ENCODE data around the gene NUDT3.

NUDT3 gene

GRCh38 chr6:34295721-34296120 is 96.7 kb downstream of the NUDT3 start:
- DNase-seq (ENCODE audit: low read depth in 1 of 2, low spot score in 1 of 2) = no peak
- TF ChIP-seq JUND (IDR thresholded peaks at IDR 0.05; ENCODE audit: low read depth) = no peak
- in situ Hi-C loops (cut with HindIII; ENCODE audit: low pct_unique_long_range_greater_than_20kb, low sequenced_read_pairs) = no loop called here

GRCh38 chr6:34292954-34293353 is 99.5 kb downstream of the NUDT3 start:
- no peak for TF ChIP-seq JUND (IDR thresholded peaks at IDR 0.05; ENCODE audit: low read depth)
- no peak for DNase-seq (ENCODE audit: low read depth in 1 of 2, low spot score in 1 of 2)
- in situ Hi-C loops (cut with HindIII; ENCODE audit: low pct_unique_long_range_greater_than_20kb, low sequenced_read_pairs) = no loop called here

GRCh38 chr6:34289137-34289536 is 103.3 kb downstream of the NUDT3 start:
- DNase-seq (ENCODE audit: low read depth in 1 of 2, low spot score in 1 of 2) = no peak
- no peak for TF ChIP-seq JUND (IDR thresholded peaks at IDR 0.05; ENCODE audit: low read depth)
- in situ Hi-C loops (cut with HindIII; ENCODE audit: low pct_unique_long_range_greater_than_20kb, low sequenced_read_pairs) = no loop called here

GRCh38 chr6:34288581-34288980 is 103.9 kb downstream of the NUDT3 start:
- DNase-seq (ENCODE audit: low read depth in 1 of 2, low spot score in 1 of 2) = no peak
- in situ Hi-C loops (cut with HindIII; ENCODE audit: low pct_unique_long_range_greater_than_20kb, low sequenced_read_pairs) = no loop called here
- TF ChIP-seq JUND (IDR thresholded peaks at IDR 0.05; ENCODE audit: low read depth) = no peak

- DNase-seq (ENCODE audit: low read depth in 1 of 2, low spot score in 1 of 2) = no peak
- no peak for TF ChIP-seq JUND (IDR thresholded peaks at IDR 0.05; ENCODE audit: low read depth)
- in situ Hi-C loops (cut with HindIII; ENCODE audit: low pct_unique_long_range_greater_than_20kb, low sequenced_read_pairs) = no loop called here
Observed at GRCh38 chr6:34285448-34286164, 106.9 kb downstream of the NUDT3 start.

- in situ Hi-C loops (cut with HindIII; ENCODE audit: low pct_unique_long_range_greater_than_20kb, low sequenced_read_pairs) = no loop called here
- DNase-seq (ENCODE audit: low read depth in 1 of 2, low spot score in 1 of 2) = no peak
- TF ChIP-seq JUND (IDR thresholded peaks at IDR 0.05; ENCODE audit: low read depth) = no peak
Observed at GRCh38 chr6:34284563-34285447, 107.7 kb downstream of the NUDT3 start.

GRCh38 chr6:34281702-34282334 is 110.7 kb downstream of the NUDT3 start:
- DNase-seq (ENCODE audit: low read depth in 1 of 2, low spot score in 1 of 2) = no peak
- no peak for TF ChIP-seq JUND (IDR thresholded peaks at IDR 0.05; ENCODE audit: low read depth)
- in situ Hi-C loops (cut with HindIII; ENCODE audit: low pct_unique_long_range_greater_than_20kb, low sequenced_read_pairs) = no loop called here

- in situ Hi-C loops (cut with HindIII; ENCODE audit: low pct_unique_long_range_greater_than_20kb, low sequenced_read_pairs) = no loop called here
- no peak for TF ChIP-seq JUND (IDR thresholded peaks at IDR 0.05; ENCODE audit: low read depth)
- DNase-seq (ENCODE audit: low read depth in 1 of 2, low spot score in 1 of 2) = no peak
Observed at GRCh38 chr6:34280216-34280615, 112.3 kb downstream of the NUDT3 start.

GRCh38 chr6:34278833-34279232 is 113.6 kb downstream of the NUDT3 start:
- no peak for DNase-seq (ENCODE audit: low read depth in 1 of 2, low spot score in 1 of 2)
- in situ Hi-C loops (cut with HindIII; ENCODE audit: low pct_unique_long_range_greater_than_20kb, low sequenced_read_pairs) = no loop called here
- TF ChIP-seq JUND (IDR thresholded peaks at IDR 0.05; ENCODE audit: low read depth) = no peak

GRCh38 chr6:34277763-34278112 is 114.7 kb downstream of the NUDT3 start:
- no peak for DNase-seq (ENCODE audit: low read depth in 1 of 2, low spot score in 1 of 2)
- in situ Hi-C loops (cut with HindIII; ENCODE audit: low pct_unique_long_range_greater_than_20kb, low sequenced_read_pairs) = no loop called here
- TF ChIP-seq JUND (IDR thresholded peaks at IDR 0.05; ENCODE audit: low read depth) = no peak

GRCh38 chr6:34276881-34277762 is 115.3 kb downstream of the NUDT3 start:
- TF ChIP-seq JUND (IDR thresholded peaks at IDR 0.05; ENCODE audit: low read depth) = no peak
- in situ Hi-C loops (cut with HindIII; ENCODE audit: low pct_unique_long_range_greater_than_20kb, low sequenced_read_pairs) = no loop called here
- no peak for DNase-seq (ENCODE audit: low read depth in 1 of 2, low spot score in 1 of 2)

- TF ChIP-seq JUND (IDR thresholded peaks at IDR 0.05; ENCODE audit: low read depth) = no peak
- no peak for DNase-seq (ENCODE audit: low read depth in 1 of 2, low spot score in 1 of 2)
Observed at GRCh38 chr6:34276191-34276590, 116.3 kb downstream of the NUDT3 start.

More at GRCh38 chr6:34276191-34276590, 116.3 kb downstream of the NUDT3 start:
- in situ Hi-C loops (cut with HindIII; ENCODE audit: low pct_unique_long_range_greater_than_20kb, low sequenced_read_pairs) = no loop called here

Measured in T47D (cell line).